ENCODE measurements around the gene JPT2. TPM values are rescaled to one million over a fixed set of nuclear protein-coding genes. Genes with fewer than 3 reads are reported as not detected.

JPT2 gene
- total and polyA plus RNA-seq, 3 experiments from 2014 or later: 12.5 to 106 (median 106) TPM

GRCh38 chr16:1670866-1671265 is 7.2 kb upstream of the JPT2 start:
- Mint-ChIP-seq H3K9me3 (no peaks in the 10 kb centered on the region), H3K27me3 (no peaks in the 10 kb centered on the region), H3K4me3 (no peak overlapping the region), H3K27ac (no peak overlapping the region), H3K36me3 (peaks cover 5 to 99% (median 18%) of the 10 kb centered on the region in 3 donors), H3K4me1 (no peaks in the 10 kb centered on the region)
- H3K27me3 ChIP-seq (ENCODE audit: insufficient read depth, low read length, poor library complexity, severe bottlenecking): no peaks in the 10 kb centered on the region
- CTCF ChIA-PET: interaction anchor here (1.1 to 1.3 kb wide), 2 partner anchors 35 to 53 kb away, joined by 3 read pairs; partner anchors contain the start of gene MAPK8IP3
- H3K27ac ChIP-seq (ENCODE audit: low read depth, low read length): no peak overlapping the region
- peaks cover 42% of the 10 kb centered on the region for H3K36me3 ChIP-seq (ENCODE audit: insufficient read depth, low read length)
- no peak overlapping the region for H3K4me3 ChIP-seq (ENCODE audit: low read length)
- no peak for DNase-seq
- POLR2A ChIA-PET: no interaction called here
- no peaks in the 10 kb centered on the region for H3K4me1 ChIP-seq (ENCODE audit: insufficient read depth, low read length)
- H3K9me3 ChIP-seq (ENCODE audit: low read length): no peaks in the 10 kb centered on the region

DNA sequence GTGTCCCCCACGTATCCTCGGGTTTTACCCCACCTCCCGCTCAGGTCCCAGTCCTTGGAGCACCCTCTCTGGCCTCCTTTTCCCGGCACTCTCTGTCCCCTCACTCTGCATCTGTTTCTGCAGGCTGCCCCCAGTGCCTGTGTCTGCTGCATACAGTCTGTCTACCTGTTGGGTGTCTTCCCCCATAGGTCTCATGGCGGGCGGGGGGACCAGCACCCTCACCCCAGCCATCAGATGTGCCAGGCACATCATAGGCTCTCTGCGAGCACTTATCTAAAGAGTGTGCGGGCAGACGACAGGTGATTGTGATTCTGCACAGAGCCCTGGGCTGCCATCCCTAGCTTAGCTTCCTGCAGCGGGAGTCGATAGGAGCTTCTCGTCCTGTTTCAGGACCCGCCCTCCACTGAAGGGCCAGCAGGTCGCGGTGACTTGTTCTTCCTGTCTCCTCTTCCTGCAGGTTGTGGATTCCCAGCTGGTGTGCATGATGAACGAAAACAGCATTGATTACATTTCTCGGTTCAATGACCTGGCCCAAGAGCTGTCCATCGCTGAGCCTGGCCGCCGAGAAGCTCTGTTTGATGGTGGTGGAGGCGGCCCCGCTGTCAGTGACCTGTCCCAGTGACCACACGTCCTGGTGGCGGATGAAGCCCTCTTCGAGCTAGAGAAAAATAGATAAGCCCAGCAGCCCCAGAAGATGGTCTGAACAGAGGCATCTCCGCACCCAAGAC is 4.5 kb upstream of the JPT2 start:
- Mint-ChIP-seq H3K27me3 (no peaks in the 10 kb centered on the region), H3K9me3 (no peaks in the 10 kb centered on the region), H3K4me3 (no peak overlapping the region), H3K36me3 (peaks cover 5 to 76% (median 18%) of the 10 kb centered on the region in 3 donors), H3K4me1 (peaks cover 1 to 12% (median 12%) of the 10 kb centered on the region in 3 donors), H3K27ac (peak overlapping the region in 1 of 8 donors; percentile 37)
- peaks cover 9% of the 10 kb centered on the region for H3K4me1 ChIP-seq (ENCODE audit: insufficient read depth, low read length)
- DNase-seq: no peak
- H3K36me3 ChIP-seq (ENCODE audit: insufficient read depth, low read length): peaks cover 23% of the 10 kb centered on the region
- no peaks in the 10 kb centered on the region for H3K27me3 ChIP-seq (ENCODE audit: insufficient read depth, low read length, poor library complexity, severe bottlenecking)
- POLR2A ChIA-PET: no interaction called here
- CTCF ChIA-PET: no interaction called here
- H3K4me3 ChIP-seq (ENCODE audit: low read length): no peak overlapping the region
- no peaks in the 10 kb centered on the region for H3K9me3 ChIP-seq (ENCODE audit: low read length)
- no peak overlapping the region for H3K27ac ChIP-seq (ENCODE audit: low read depth, low read length)

DNA sequence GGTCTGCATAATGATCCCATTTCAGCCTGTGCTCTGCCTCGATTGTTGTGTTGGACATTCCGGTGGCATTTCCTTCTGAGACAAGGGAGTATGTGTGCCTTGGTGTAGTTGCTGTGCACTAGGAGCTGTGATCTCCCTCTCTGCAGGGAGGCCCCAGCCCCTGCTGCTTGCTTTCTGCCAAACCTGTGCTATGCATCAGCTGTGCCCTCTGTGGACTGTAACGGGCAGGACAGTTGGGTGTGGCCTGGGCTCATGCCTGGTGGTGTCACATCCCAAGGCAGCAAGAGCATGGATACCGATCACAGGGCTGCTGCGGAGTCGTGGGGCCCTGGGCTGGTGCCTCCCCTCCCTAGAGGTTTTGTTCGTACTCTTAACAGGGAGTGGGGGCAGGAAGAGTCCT is 3.8 kb upstream of the JPT2 start:
- peaks cover 5 to 68% (median 18%) of the 10 kb centered on the region in 3 donors for H3K36me3 Mint-ChIP-seq

GRCh38 chr16:1674751-1675664 is 3.1 kb upstream of the JPT2 start:
- Histone ChIP-seq H3K4me1 (ENCODE audit: insufficient read depth, low read length) (peaks cover 17% of the 10 kb centered on the region), H3K4me3 (ENCODE audit: low read length) (no peak overlapping the region), H3K36me3 (ENCODE audit: insufficient read depth, low read length) (peaks cover 15% of the 10 kb centered on the region), H3K27ac (ENCODE audit: low read depth, low read length) (no peak overlapping the region), H3K9me3 (ENCODE audit: low read length) (no peaks in the 10 kb centered on the region), H3K27me3 (ENCODE audit: insufficient read depth, low read length, poor library complexity, severe bottlenecking) (no peaks in the 10 kb centered on the region)
- Mint-ChIP-seq H3K4me1 (peaks cover 7 to 23% (median 20%) of the 10 kb centered on the region in 3 donors), H3K36me3 (peaks cover 5 to 61% (median 14%) of the 10 kb centered on the region in 3 donors), H3K27ac (no peak overlapping the region), H3K9me3 (no peaks in the 10 kb centered on the region), H3K4me3 (no peak overlapping the region), H3K27me3 (no peaks in the 10 kb centered on the region)
- DNase-seq: no peak
- CTCF ChIA-PET: interaction anchor here (1.3 to 4.6 kb wide), 2 partner anchors 31 to 49 kb away, joined by 4 to 25 read pairs; partner anchors contain the start of gene MAPK8IP3
- POLR2A ChIA-PET: no interaction called here

More for the DNA sequence above, 3.8 kb upstream of the JPT2 start:
- Mint-ChIP-seq H3K4me1 (peaks cover 7 to 19% (median 19%) of the 10 kb centered on the region in 3 donors), H3K27me3 (no peaks in the 10 kb centered on the region), H3K4me3 (no peak overlapping the region), H3K9me3 (no peaks in the 10 kb centered on the region), H3K27ac (no peak overlapping the region)
- Histone ChIP-seq H3K4me1 (ENCODE audit: insufficient read depth, low read length) (peaks cover 16% of the 10 kb centered on the region), H3K27me3 (ENCODE audit: insufficient read depth, low read length, poor library complexity, severe bottlenecking) (no peaks in the 10 kb centered on the region), H3K27ac (ENCODE audit: low read depth, low read length) (no peak overlapping the region), H3K4me3 (ENCODE audit: low read length) (no peak overlapping the region), H3K36me3 (ENCODE audit: insufficient read depth, low read length) (peaks cover 17% of the 10 kb centered on the region), H3K9me3 (ENCODE audit: low read length) (no peaks in the 10 kb centered on the region)
- DNase-seq: no peak
- ChIA-PET POLR2A (no interaction called here), CTCF (no interaction called here)

DNA sequence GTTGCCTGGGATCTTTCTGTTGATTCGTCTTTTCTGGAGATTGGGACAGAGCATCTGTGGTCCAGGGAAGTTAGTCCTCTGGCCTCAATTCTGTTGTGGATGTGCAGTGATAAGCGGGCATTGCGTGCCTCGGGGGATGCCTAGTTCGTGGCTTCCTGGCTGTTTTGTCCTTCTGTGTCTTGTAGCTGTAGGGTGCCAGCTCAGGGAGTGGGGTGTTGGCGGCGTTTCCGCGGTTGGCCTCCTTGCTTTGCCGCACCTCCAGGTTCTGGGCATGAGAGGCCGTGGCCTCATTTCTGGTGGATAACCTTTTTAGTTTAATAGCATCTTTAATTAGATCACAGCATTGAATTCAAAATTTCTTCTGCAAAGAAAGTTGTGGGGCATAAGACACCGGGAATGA is 1.4 kb upstream of the JPT2 start:
- Mint-ChIP-seq H3K9me3 (no peaks in the 10 kb centered on the region), H3K27me3 (no peaks in the 10 kb centered on the region), H3K4me3 (peak overlapping the region in 5 of 7 donors; percentile 6 to 78 (median 47)), H3K36me3 (peaks cover 5 to 46% (median 11%) of the 10 kb centered on the region in 3 donors), H3K4me1 (peaks cover 13 to 40% (median 30%) of the 10 kb centered on the region in 3 donors), H3K27ac (peak overlapping the region in 3 of 8 donors; percentile 54 to 87 (median 79))
- H3K27me3 ChIP-seq (ENCODE audit: insufficient read depth, low read length, poor library complexity, severe bottlenecking): no peaks in the 10 kb centered on the region
- no peak overlapping the region for H3K27ac ChIP-seq (ENCODE audit: low read depth, low read length)
- ChIA-PET CTCF (interaction anchor here (1.3 to 4.6 kb wide), 2 partner anchors 29 to 47 kb away, joined by 4 to 25 read pairs; partner anchors contain the start of gene MAPK8IP3), POLR2A (interaction anchor here (1.1 kb wide), 1 partner anchor 117 kb away, joined by 3 read pairs; no protein-coding TSS in a partner anchor)
- H3K4me3 ChIP-seq (ENCODE audit: low read length): no peak overlapping the region
- H3K4me1 ChIP-seq (ENCODE audit: insufficient read depth, low read length): peaks cover 17% of the 10 kb centered on the region
- no peak for DNase-seq
- no peaks in the 10 kb centered on the region for H3K9me3 ChIP-seq (ENCODE audit: low read length)
- peaks cover 4% of the 10 kb centered on the region for H3K36me3 ChIP-seq (ENCODE audit: insufficient read depth, low read length)

DNA sequence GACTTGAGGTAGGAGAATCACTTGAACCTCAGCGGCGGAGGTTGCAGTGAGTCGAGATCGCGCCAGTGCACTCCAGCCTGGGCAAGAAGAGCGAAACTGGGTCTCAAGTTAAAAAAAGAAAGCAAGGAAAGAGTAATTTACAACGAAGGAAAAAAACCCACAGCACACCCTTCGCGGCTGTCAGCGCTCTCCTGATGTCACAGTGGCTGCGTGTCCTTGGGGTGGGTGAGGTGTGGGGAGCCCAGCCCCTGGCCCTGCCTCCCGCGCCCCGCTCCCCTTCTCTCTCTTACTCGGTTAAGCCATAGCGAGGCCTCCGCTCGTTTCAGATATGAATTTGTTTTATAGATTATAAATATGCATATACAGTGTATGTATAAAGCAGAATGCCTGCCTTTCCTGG is 740 bp upstream of the JPT2 start:
- Mint-ChIP-seq H3K27ac (peak overlapping the region in 4 of 8 donors; percentile 79 to 95 (median 86)), H3K9me3 (no peaks in the 10 kb centered on the region), H3K27me3 (no peaks in the 10 kb centered on the region), H3K36me3 (peaks cover 5 to 39% (median 8%) of the 10 kb centered on the region in 3 donors), H3K4me1 (peaks cover 14 to 43% (median 32%) of the 10 kb centered on the region in 3 donors), H3K4me3 (peak overlapping the region in 6 of 7 donors; percentile 47 to 86 (median 57))
- Histone ChIP-seq H3K27me3 (ENCODE audit: insufficient read depth, low read length, poor library complexity, severe bottlenecking) (no peaks in the 10 kb centered on the region), H3K9me3 (ENCODE audit: low read length) (no peaks in the 10 kb centered on the region), H3K4me1 (ENCODE audit: insufficient read depth, low read length) (peaks cover 17% of the 10 kb centered on the region), H3K4me3 (ENCODE audit: low read length) (no peak overlapping the region), H3K27ac (ENCODE audit: low read depth, low read length) (no peak overlapping the region), H3K36me3 (ENCODE audit: insufficient read depth, low read length) (no peaks in the 10 kb centered on the region)
- ChIA-PET CTCF (interaction anchor here (0.9 to 4.6 kb wide), 4 partner anchors 29 to 47 kb away, joined by 3 to 25 read pairs (median 4); partner anchors contain the start of gene MAPK8IP3), POLR2A (interaction anchor here (0.5 to 2.1 kb wide), 5 partner anchors 29 to 287 kb away, joined by 3 to 28 read pairs (median 5); partner anchors contain the start of genes MAPK8IP3, NUBP2 and RPS2)
- peak in 2 of 5 donors; percentile 10 to 11 for DNase-seq

- Histone ChIP-seq H3K4me1 (ENCODE audit: insufficient read depth, low read length) (peaks cover 17% of the 10 kb centered on the region), H3K27me3 (ENCODE audit: insufficient read depth, low read length, poor library complexity, severe bottlenecking) (no peaks in the 10 kb centered on the region), H3K4me3 (ENCODE audit: low read length) (peak overlapping the region; percentile 76), H3K9me3 (ENCODE audit: low read length) (no peaks in the 10 kb centered on the region), H3K27ac (ENCODE audit: low read depth, low read length) (peak overlapping the region; percentile 61), H3K36me3 (ENCODE audit: insufficient read depth, low read length) (no peaks in the 10 kb centered on the region)
- Mint-ChIP-seq H3K36me3 (peaks cover 0 to 29% (median 0%) of the 10 kb centered on the region in 3 donors), H3K27ac (peak overlapping the region; percentile 76 to 93 (median 84)), H3K4me3 (peak overlapping the region; percentile 88 to 94 (median 90)), H3K4me1 (peaks cover 14 to 44% (median 35%) of the 10 kb centered on the region in 3 donors), H3K9me3 (no peaks in the 10 kb centered on the region), H3K27me3 (no peaks in the 10 kb centered on the region)
- DNase-seq: peak; percentile 23 to 74 (median 49)
- CTCF ChIA-PET: interaction anchor here (0.7 to 4.6 kb wide), 5 partner anchors 10 to 48 kb away, joined by 3 to 25 read pairs (median 4); partner anchors contain the start of gene MAPK8IP3
- POLR2A ChIA-PET: interaction anchor here (0.6 to 2.1 kb wide), 6 partner anchors 28 to 372 kb away, joined by 3 to 28 read pairs (median 4); partner anchors contain the start of gene MAPK8IP3
These were observed 520 bp downstream of the JPT2 start for GRCh38 chr16:1678500-1679098.
